Stimulated activated CD4-positive, alpha-beta T cell treated with anti-CD3 and anti-CD28 coated beads, TNF-alpha, amount 100 ng/mL, for 4 hours (primary cell): ENCODE data around the gene GDAP2.
A peak's percentile ranks its signal among the peaks of the same experiment; 100 is the strongest.
"Not testable (repeated sequence)": the region's sequence is repeated elsewhere in the genome, so short reads cannot be mapped to it uniquely, and the experiment has no call there.

Experiments
- DNase-seq, 3 experiments: peaks; one replicate each; pipeline ENCODE4 v3.0.0-alpha.2; 2020; ENCODE audit warnings: low read depth in 3 of 3

The GDAP2 gene

GRCh38 chr1:117899801-117900200 lies 29.6 kb downstream of the GDAP2 start:
- no peak for DNase-seq

GRCh38 chr1:117897551-117897950 lies 31.9 kb downstream of the GDAP2 start:
- DNase-seq: no peak

GRCh38 chr1:117895482-117896114 lies 33.8 kb downstream of the GDAP2 start:
- DNase-seq: peak; percentile 4 to 26 (median 9)

GRCh38 chr1:117894078-117894477 lies 35.3 kb downstream of the GDAP2 start:
- DNase-seq: no peak

- no peak for DNase-seq
These were observed 36.9 kb downstream of the GDAP2 start for GRCh38 chr1:117892512-117892911.

- no peak for DNase-seq
These were observed 39.0 kb downstream of the GDAP2 start for GRCh38 chr1:117890452-117890851.

GRCh38 chr1:117886101-117886795 lies 43.2 kb downstream of the GDAP2 start:
- DNase-seq: no peak

- DNase-seq: no peak
These were observed 45.8 kb downstream of the GDAP2 start for GRCh38 chr1:117883616-117884015.

GRCh38 chr1:117879284-117879683 lies 50.1 kb downstream of the GDAP2 start:
- no peak for DNase-seq

GRCh38 chr1:117877823-117878222 lies 51.6 kb downstream of the GDAP2 start:
- DNase-seq: no peak

- no peak for DNase-seq
These were observed 58.4 kb downstream of the GDAP2 start for GRCh38 chr1:117871013-117871412.

GRCh38 chr1:117861694-117862093 lies 67.7 kb downstream of the GDAP2 start:
- DNase-seq: no peak

GRCh38 chr1:117860896-117861610 lies 68.4 kb downstream of the GDAP2 start:
- no peak for DNase-seq

GRCh38 chr1:117859901-117860300 lies 69.5 kb downstream of the GDAP2 start:
- no peak for DNase-seq

- DNase-seq: no peak
These were observed 72.0 kb downstream of the GDAP2 start for GRCh38 chr1:117857418-117857817.

- no peak for DNase-seq
These were observed 76.4 kb downstream of the GDAP2 start for GRCh38 chr1:117852853-117853553.

- no peak for DNase-seq
These were observed 77.7 kb downstream of the GDAP2 start for GRCh38 chr1:117851687-117852086.

GRCh38 chr1:117846674-117847425 lies 82.6 kb downstream of the GDAP2 start:
- DNase-seq: no peak

- not testable (repeated sequence) for DNase-seq
These were observed 84.9 kb downstream of the GDAP2 start for GRCh38 chr1:117844478-117844877.

- DNase-seq: no peak
These were observed 85.6 kb downstream of the GDAP2 start for GRCh38 chr1:117843791-117844190.

- no peak for DNase-seq
These were observed 86.8 kb downstream of the GDAP2 start for GRCh38 chr1:117842408-117843170.
